SIG-M5 treated with dmso at 0.1 percent for 504 hours (cell line): ENCODE measurements around the gene SLC35E1.
A peak's percentile ranks its signal among the peaks of the same experiment; 100 is the strongest.

Source experiments
- DNase-seq: peaks from one replicate; lab custom pipeline; 2025; ENCODE audit not compliant: unreplicated experiment; lab: John Stamatoyannopoulos, UW

Gene SLC35E1

GRCh38 chr19:16572332-16573211, at the start of gene SLC35E1:
Gene SLC35E1, minus strand, starts transcription at chr19:16572415. Its CDS starts 51 bp downstream, at chr19:16572364.
- peak; percentile 93 for DNase-seq

GRCh38 chr19:16621165-16621800, 49.1 kb upstream of the SLC35E1 start:
- no peak for DNase-seq

GRCh38 chr19:16620584-16620983, 48.4 kb upstream of the SLC35E1 start:
- DNase-seq, result no peak

- no peak for DNase-seq
Measured at GRCh38 chr19:16620018-16620417, 47.8 kb upstream of the SLC35E1 start.

GRCh38 chr19:16619457-16619856, 47.2 kb upstream of the SLC35E1 start:
- DNase-seq, result no peak

- DNase-seq, result no peak
Measured at GRCh38 chr19:16618248-16618647, 46.0 kb upstream of the SLC35E1 start.

GRCh38 chr19:16615808-16616207, 43.6 kb upstream of the SLC35E1 start:
- DNase-seq, result no peak

GRCh38 chr19:16614941-16615340, 42.7 kb upstream of the SLC35E1 start:
- no peak for DNase-seq

- no peak for DNase-seq
Measured at GRCh38 chr19:16613841-16614240, 41.6 kb upstream of the SLC35E1 start.

GRCh38 chr19:16612636-16613035, 40.4 kb upstream of the SLC35E1 start:
- DNase-seq, result peak; percentile 20

- no peak for DNase-seq
Measured at GRCh38 chr19:16611121-16611520, 38.9 kb upstream of the SLC35E1 start.

GRCh38 chr19:16609511-16610200, 37.4 kb upstream of the SLC35E1 start:
- no peak for DNase-seq

GRCh38 chr19:16608290-16608739, 36.1 kb upstream of the SLC35E1 start:
- peak; percentile 65 for DNase-seq

- DNase-seq, result no peak
Measured at GRCh38 chr19:16607819-16608218, 35.6 kb upstream of the SLC35E1 start.

- DNase-seq, result no peak
Measured at GRCh38 chr19:16605553-16605994, 33.4 kb upstream of the SLC35E1 start.

GRCh38 chr19:16605115-16605514, 32.9 kb upstream of the SLC35E1 start:
- DNase-seq, result no peak

- DNase-seq, result peak; percentile 36
Measured at GRCh38 chr19:16604615-16605014, 32.4 kb upstream of the SLC35E1 start.

- no peak for DNase-seq
Measured at GRCh38 chr19:16603090-16603489, 30.9 kb upstream of the SLC35E1 start.

- DNase-seq, result no peak
Measured at GRCh38 chr19:16601378-16602052, 29.3 kb upstream of the SLC35E1 start.

GRCh38 chr19:16600824-16601223, 28.6 kb upstream of the SLC35E1 start:
- no peak for DNase-seq
